Hepatocyte (in vitro differentiated cells): Measurements from ENCODE around the gene PTRHD1.

ENCODE experiments used
- EZH2 ChIP-seq: fragments of 200-600 bp; sonication (generic); IDR thresholded peaks from 2 replicates; pipeline ENCODE4 v1.6.1; 2016; ENCODE audit warnings: antibody characterized with exemption, mild to moderate bottlenecking, borderline replicate concordance
- EZH2phosphoT487 ChIP-seq: fragments of 200-600 bp; sonication (generic); IDR thresholded peaks from one replicate; pipeline ENCODE4 v1.6.1; 2018; ENCODE audit warnings: antibody characterized with exemption, mild to moderate bottlenecking, low read depth, moderate library complexity; ENCODE audit not compliant: unreplicated experiment, severe bottlenecking
- TF ChIP-seq, protein P1 (sequence below): fragments of 200-600 bp; sonication (generic); IDR thresholded peaks from 2 replicates; pipeline ENCODE4 v1.5.1; 2016; ENCODE audit warnings: antibody characterized with exemption, mild to moderate bottlenecking; ENCODE audit not compliant: poor library complexity

DNA sequence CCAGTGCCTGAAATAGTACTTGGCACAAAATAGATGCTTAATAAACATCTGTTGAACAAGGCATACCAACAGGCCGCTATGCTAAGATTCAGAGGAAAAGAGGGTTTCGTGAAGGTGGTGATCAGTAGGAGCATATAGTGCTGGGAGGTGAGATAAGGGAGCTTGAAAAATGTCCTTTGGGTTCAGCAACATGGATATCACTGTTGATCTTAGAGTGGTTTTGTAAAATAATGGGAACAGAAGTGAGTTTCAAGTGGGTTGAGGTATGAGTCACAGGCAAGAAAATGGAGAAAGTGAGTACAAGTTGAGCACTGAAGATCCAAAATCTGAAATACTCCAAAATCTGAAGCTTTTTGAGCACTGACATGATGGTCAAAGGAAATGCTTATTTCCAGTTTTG, 4.5 kb upstream of the PTRHD1 start:
- TF ChIP-seq, protein P1, sequence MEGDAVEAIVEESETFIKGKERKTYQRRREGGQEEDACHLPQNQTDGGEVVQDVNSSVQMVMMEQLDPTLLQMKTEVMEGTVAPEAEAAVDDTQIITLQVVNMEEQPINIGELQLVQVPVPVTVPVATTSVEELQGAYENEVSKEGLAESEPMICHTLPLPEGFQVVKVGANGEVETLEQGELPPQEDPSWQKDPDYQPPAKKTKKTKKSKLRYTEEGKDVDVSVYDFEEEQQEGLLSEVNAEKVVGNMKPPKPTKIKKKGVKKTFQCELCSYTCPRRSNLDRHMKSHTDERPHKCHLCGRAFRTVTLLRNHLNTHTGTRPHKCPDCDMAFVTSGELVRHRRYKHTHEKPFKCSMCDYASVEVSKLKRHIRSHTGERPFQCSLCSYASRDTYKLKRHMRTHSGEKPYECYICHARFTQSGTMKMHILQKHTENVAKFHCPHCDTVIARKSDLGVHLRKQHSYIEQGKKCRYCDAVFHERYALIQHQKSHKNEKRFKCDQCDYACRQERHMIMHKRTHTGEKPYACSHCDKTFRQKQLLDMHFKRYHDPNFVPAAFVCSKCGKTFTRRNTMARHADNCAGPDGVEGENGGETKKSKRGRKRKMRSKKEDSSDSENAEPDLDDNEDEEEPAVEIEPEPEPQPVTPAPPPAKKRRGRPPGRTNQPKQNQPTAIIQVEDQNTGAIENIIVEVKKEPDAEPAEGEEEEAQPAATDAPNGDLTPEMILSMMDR: no peak
- TF ChIP-seq EZH2 (no peak), EZH2phosphoT487 (no peak)
